SK-N-DZ (cell line): ENCODE data around the gene S100A3.
"Not testable (repeated sequence)": the region's sequence is repeated elsewhere in the genome, so short reads cannot be mapped to it uniquely, and the experiment has no call there.

ENCODE experiments used
- DNase-seq: peaks from one replicate; pipeline ENCODE4 v3.0.0-alpha.2; 2015; ENCODE audit warnings: low spot score

The S100A3 gene

DNA sequence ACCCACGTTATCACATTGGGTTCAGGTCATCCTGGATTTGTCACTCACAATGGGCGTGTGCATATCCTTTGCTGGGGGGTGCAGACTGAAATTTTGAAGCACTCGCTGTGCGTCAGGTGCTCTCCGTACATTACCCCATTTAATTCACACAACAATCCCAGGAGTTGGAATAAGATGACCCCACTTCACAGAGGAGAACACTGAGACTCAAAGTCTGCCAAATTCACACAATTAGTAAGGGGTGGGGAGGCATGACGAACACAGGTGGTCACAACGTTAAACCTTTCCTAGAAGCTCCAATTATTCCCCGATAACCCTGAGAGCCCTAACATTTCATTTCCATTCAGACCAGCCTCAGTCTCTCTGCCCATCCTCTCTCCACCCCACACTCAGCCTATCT is 20.4 kb upstream of the S100A3 start:
- no peak for DNase-seq

DNA sequence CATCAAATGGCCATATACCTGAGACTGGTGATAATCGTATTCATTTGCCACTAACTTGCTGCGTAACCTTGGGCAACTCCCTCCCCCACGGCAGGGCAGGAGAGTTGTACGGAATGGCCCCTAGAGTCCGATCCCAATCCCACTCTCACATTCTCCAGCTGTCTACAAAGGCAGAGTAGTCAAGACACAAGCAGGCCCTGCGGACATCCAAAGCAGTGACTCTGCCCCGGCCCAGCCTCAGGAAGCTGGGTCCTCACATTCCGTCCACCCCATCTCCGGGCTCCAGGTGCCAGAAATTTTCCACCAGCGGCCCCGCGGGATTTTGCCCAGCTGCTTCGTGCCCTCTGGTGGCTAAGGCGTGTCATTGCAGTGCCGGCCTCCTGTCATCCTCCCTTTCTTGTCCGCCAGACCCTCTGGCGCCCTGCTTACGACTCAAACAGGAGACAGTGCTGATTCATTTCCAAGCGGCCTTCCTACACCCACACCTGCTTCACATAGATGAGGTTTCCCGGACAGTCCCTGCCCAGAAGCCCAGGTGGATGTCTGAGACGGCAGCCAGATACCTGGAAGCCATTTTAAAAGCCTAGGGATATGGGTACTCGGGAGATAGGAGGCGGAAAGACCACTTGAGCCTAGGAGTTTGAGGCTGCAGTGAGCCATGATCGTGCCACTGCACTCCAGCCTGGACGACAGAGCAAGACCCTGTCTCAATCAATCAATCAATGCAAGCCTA is 19.5 kb upstream of the S100A3 start:
- DNase-seq, result peak; percentile 89

DNA sequence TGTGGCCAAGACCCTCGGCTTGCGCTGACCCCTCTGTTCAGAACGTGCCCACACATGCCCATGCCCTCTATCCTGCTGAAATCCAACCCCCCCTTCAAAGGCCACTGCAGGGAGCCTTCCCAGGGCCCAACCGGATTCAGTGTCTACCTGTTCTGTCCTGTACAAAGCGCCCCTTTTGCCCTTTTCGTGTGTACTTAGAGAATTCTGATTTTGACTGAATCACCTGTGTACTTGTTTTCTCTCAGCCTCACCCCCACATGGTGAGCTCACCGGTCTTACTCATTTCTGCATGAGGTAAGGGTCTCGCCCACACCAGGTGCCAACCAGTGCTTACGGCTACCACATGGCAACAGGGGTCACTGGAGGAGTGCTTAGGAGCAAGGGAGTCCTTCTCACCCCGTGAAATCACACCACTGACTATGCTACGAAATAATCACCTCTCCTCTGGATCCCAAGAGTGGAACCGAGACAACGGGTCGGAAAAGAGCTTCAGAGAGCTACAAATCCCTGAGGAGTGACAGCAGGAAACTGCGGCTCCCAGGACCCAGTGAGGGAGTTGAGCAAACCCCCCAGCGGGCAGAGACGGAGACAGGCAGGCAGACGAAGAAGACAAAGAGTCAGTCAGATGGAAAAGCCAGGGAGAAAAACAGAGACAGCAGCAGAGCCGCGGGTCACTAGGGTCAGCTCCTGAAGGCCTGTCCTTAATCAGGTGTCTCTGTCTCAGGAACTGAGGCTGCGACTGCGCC is 18.7 kb upstream of the S100A3 start:
- DNase-seq, result no peak

GRCh38 chr1:153566414-153567371 is 17.6 kb upstream of the S100A3 start:
- no peak for DNase-seq

- no peak for DNase-seq
Measured at GRCh38 chr1:153565529-153566374, 16.7 kb upstream of the S100A3 start, which contains the start of gene S100A2. Gene S100A2 (minus strand): TSS chr1:153565844. CDS start chr1:153563877, 1,967 bp downstream.

GRCh38 chr1:153563991-153564390 is 14.9 kb upstream of the S100A3 start:
- no peak for DNase-seq

GRCh38 chr1:153563483-153563901 is 14.4 kb upstream of the S100A3 start:
- no peak for DNase-seq

GRCh38 chr1:153562021-153562420 is 13.0 kb upstream of the S100A3 start:
- DNase-seq, result not testable (repeated sequence)

DNA sequence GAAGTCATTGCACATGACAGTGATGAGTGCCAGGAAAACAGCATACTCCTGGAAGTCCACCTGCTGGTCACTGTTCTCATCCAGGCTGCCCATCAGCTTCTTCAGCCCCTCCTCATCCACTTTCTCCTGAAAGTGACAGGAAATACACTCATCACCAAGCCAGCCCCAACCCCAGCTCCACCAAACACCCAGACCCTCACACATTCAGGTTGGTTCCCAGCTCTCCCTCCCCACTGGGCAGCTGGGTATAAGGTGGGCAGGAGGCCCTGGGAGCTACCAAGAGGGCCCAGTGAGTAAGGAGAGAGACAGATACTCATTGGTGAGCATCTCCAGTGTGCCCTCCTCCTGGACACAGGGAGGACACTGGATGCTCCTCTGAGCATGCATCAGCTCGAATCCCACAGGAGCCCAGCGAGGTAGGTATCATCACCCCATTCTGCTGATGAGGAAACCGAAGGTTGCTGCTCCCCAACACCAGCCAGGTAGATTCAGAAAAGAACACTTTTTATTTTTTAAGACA is 12.5 kb upstream of the S100A3 start:
- no peak for DNase-seq

- DNase-seq, result no peak
Measured at GRCh38 chr1:153560771-153561465, 11.9 kb upstream of the S100A3 start.

DNA sequence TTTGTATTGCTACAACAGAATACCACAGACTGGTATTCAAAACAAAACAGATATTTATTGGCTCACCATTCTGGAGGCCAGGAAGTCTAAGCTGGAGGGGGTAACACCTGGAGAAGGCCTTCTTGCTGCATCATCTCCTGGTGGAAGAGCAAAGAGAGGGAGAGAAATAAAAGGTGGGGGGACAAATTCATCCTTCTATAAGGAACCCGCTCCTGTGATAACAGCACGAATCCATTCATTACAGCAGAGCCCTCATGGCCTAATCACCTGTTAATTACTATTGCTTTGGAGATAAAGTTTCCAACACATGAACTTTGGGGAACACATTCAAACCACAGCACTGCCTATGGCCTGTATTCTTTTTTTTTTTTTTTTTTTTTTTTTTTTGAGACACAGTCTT is 11.2 kb upstream of the S100A3 start:
- DNase-seq, result no peak

DNA sequence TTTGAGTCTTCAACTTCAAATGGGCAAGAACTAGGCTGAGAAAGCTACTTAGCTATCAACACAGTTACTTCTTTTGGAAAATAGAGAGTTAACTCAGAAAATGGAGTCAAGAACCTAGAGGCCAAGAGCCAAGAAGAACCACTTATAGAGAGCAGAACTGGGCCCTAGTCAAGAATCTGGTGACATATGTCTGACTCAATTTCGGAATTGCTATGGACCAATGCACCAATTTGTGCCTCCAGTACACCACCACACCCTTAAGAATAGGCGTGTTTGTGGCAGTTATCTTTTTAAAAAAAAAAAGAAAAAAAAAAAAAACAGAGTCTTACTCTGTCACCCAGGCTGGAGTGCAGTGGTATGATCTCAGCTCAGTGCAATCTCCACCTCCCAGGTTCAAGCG is 8.8 kb upstream of the S100A3 start:
- DNase-seq, result no peak

DNA sequence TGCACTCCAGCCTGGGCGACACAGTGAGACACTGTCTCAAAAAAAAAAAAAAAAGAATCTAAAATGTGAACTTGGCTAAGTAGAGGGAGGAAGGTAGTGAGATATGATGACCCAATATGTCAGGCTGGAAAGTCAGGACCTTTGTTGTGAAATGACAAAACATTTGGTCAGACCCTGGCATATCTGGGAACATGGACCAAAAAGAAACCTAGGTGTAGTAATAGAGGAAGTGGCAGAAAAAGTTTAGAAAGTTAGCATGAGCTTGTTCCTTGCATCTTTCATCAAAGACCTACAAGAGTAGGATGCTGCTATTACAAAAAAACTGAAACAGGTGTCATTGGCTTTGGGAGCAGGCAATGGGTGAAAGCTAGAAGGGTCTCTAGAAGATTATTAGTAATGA is 7.3 kb upstream of the S100A3 start:
- DNase-seq, result no peak

GRCh38 chr1:153553830-153554541 is 4.9 kb upstream of the S100A3 start:
- DNase-seq, result no peak

DNA sequence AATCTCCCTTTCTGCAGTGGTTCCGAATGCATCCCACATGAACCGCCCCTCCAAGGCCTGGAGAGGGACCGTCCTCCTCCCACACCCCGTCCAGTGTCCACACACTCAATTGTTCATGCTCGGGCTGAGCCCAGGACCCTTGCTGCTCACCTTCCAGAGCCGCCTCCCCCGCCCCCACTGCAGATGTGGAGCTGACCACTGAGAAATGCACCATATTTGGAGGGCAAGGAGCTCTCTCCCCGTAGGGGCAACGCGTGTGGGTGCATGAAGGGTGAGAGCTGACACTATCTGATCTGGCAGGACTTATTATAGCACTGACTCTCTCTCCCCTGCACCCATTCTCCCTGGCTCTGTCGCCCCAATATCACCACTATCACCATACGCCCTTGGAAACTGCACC is 4.0 kb upstream of the S100A3 start:
- DNase-seq, result no peak

- no peak for DNase-seq
Measured at GRCh38 chr1:153552335-153552734, 3.3 kb upstream of the S100A3 start.

DNA sequence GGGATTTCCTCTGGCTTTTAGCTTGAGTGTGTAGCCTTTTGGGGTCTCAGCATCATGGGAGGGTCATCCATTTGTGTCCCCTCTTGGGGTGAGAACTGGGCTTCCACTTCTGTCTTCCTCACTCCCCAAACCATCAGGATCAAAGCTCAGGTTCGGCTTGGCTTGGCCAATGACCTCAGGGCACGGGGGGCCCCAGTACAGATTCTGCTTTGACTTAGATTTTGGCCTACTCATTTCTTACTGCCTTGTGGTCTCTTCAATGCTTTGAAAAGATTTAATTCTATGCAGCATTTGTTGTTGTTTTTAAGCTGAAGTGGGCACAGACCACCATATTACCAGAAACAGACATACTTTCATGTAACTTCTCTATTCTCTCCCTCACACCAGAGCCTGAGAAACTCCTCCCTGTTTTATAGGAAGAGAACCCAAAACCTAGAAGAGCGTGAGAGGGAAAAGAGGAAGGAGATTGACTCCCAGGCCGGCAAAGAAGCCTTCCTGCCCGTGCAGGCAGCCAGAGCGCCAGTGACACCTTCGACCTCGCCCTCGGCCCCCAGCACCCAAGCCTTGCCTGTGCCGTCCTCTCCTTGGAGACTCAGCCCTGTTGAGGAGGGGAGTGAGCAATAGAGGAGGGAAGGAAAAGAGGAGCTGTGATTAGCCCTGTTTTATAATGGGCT is 1.9 kb upstream of the S100A3 start:
- DNase-seq, result no peak

DNA sequence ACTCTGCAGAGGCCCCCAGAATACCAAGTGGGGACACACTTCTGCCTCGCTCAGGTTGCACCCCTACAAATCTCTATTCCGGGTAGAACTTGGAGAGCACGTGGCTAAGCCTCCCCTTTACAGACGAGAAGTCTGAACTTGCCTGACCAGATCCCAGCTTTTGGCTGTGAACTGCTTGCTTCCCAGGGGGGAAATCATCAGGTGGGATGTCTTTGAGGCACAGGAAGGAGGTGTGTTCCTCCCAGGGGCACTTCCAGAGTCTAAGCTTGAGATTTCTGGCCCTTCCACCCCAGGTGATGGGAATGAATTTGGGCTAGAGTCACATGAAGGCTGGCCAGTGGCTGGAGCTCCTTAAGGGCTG is 1.3 kb upstream of the S100A3 start:
- no peak for DNase-seq
